Measurements from ENCODE around the gene MOB3B.

- TF ChIP-seq ESRRG (CRISPR knock-in tag; IDR thresholded peaks at IDR 0.05) (no peak), ZFP3 (CRISPR knock-in tag; IDR thresholded peaks at IDR 0.05) (no peak), TCF4 (CRISPR knock-in tag; IDR thresholded peaks at IDR 0.05; ENCODE audit: borderline replicate concordance) (no peak), RARB (CRISPR knock-in tag; IDR thresholded peaks at IDR 0.05) (no peak), PATZ1 (CRISPR knock-in tag; IDR thresholded peaks at IDR 0.05; ENCODE audit: borderline replicate concordance) (no peak), ZNF70 (CRISPR knock-in tag; IDR thresholded peaks at IDR 0.05) (no peak)
These were observed 41.7 kb downstream of the MOB3B start for GRCh38 chr9:27487927-27488326.

Data from SK-N-SH treated with all-trans-retinoic acid at 6 μM for 48 hours (cell line).